HuH-7.5 (cell line): ENCODE data around the gene KCTD13.
"Not testable (repeated sequence)": the region's sequence is repeated elsewhere in the genome, so short reads cannot be mapped to it uniquely, and the experiment has no call there.

Experiments used
- DNase-seq: peaks from one replicate; pipeline ENCODE4 v3.0.0; 2011; ENCODE audit warnings: low spot score

Gene KCTD13

GRCh38 chr16:29925781-29926710 is at the start of gene KCTD13:
TSS of gene KCTD13 (minus strand) at chr16:29926226. CDS start at chr16:29926033, 193 bp downstream.
- DNase-seq = peak; percentile 94

- no peak for DNase-seq
Measured at GRCh38 chr16:29975134-29975538, 49.1 kb upstream of the KCTD13 start.

GRCh38 chr16:29974291-29975133 is 48.5 kb upstream of the KCTD13 start:
- peak; percentile 29 for DNase-seq

GRCh38 chr16:29973384-29974246 is 47.6 kb upstream of the KCTD13 start, which contains the start of gene TAOK2:
TSS of gene TAOK2 (plus strand) at chr16:29973868. CDS start at chr16:29977773, 3,905 bp downstream.
- DNase-seq = peak; percentile 98

- no peak for DNase-seq
Measured at GRCh38 chr16:29972992-29973383, 47.0 kb upstream of the KCTD13 start.

- no peak for DNase-seq
Measured at GRCh38 chr16:29972500-29972899, 46.5 kb upstream of the KCTD13 start.

GRCh38 chr16:29971304-29971703 is 45.3 kb upstream of the KCTD13 start:
- no peak for DNase-seq

- DNase-seq = no peak
Measured at GRCh38 chr16:29968205-29968604, 42.2 kb upstream of the KCTD13 start.

GRCh38 chr16:29963021-29963743 is 37.2 kb upstream of the KCTD13 start:
- DNase-seq = no peak

GRCh38 chr16:29962344-29962994 is 36.4 kb upstream of the KCTD13 start:
- DNase-seq = no peak

GRCh38 chr16:29961479-29962343 is 35.7 kb upstream of the KCTD13 start, which contains the start of gene TMEM219:
TSS of gene TMEM219 (plus strand) at chr16:29962079. CDS start at chr16:29963144, 1,065 bp downstream.
- DNase-seq = peak; percentile 87

- DNase-seq = no peak
Measured at GRCh38 chr16:29961127-29961478, 35.1 kb upstream of the KCTD13 start.

GRCh38 chr16:29959821-29960220 is 33.8 kb upstream of the KCTD13 start:
- not testable (repeated sequence) for DNase-seq

- no peak for DNase-seq
Measured at GRCh38 chr16:29959293-29959692, 33.3 kb upstream of the KCTD13 start.

- DNase-seq = no peak
Measured at GRCh38 chr16:29958756-29959155, 32.7 kb upstream of the KCTD13 start.

GRCh38 chr16:29951625-29952365 is 25.8 kb upstream of the KCTD13 start:
- DNase-seq = no peak

GRCh38 chr16:29950806-29951461 is 24.9 kb upstream of the KCTD13 start:
- DNase-seq = no peak

GRCh38 chr16:29947897-29948296 is 21.9 kb upstream of the KCTD13 start:
- no peak for DNase-seq
